Dermis blood vessel endothelial cell (primary cell): ENCODE data around the gene SCO2. TPM values are rescaled to one million over a fixed set of nuclear protein-coding genes. Genes with fewer than 3 reads are reported as not detected.

Experiments
- DNase-seq: peaks from one replicate; pipeline ENCODE4 v3.0.0; 2010
- total RNA-seq: library from RNA; depleted of rRNA; stranded (reverse); fragments of >200 nt; gene quantifications from 2 replicates; pipeline ENCODE4 v1.2.3, GENCODE V29; 2014

Gene SCO2
- total RNA-seq, 1 donor from 2014 or later, result 5.6 TPM

GRCh38 chr22:50518606-50519005 is 6.8 kb downstream of the SCO2 start:
- DNase-seq, result no peak

- no peak for DNase-seq
Measured at GRCh38 chr22:50517495-50518260, 7.7 kb downstream of the SCO2 start.

DNA sequence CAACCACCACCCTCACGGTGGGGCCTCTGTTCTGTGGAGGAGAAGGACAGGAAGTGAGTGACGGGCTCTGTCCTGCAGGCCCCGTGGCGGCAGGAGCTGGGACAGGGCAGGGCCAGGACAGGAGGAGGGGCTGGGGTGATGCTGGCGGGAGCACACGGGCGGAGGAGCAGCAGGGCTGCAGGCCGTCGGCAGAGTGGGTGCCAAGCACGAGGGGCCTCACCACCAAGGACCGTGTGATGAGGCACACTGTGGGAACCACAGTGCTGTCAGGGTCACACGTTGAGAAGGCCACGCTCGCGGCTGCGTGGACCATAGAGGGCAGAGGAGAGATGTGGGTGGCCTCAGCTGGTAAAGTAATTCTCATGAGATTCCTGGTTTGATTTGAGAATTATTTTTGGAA is 8.5 kb downstream of the SCO2 start:
- DNase-seq, result no peak

DNA sequence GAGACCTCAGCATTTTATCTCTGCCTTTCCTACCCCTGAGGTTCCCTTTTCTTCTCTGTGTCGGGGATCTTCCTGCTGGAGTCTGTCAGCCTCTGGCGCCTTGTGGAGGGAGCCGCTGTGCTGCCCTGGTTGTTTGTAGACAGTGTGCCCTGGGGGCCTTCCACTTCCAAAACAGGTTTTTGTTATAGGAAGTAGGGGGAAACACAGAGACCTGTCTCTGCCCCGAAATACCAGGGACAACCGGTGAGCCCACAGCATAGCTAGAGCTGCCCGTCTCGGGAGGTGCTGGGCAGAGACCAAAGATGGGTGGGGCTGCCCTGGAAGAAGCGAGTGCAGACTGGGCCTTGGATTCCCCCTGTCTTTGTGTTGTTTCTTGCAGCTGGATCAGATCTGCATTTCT is 9.3 kb downstream of the SCO2 start:
- no peak for DNase-seq

- no peak for DNase-seq
Measured at GRCh38 chr22:50513175-50513574, 12.2 kb downstream of the SCO2 start.

DNA sequence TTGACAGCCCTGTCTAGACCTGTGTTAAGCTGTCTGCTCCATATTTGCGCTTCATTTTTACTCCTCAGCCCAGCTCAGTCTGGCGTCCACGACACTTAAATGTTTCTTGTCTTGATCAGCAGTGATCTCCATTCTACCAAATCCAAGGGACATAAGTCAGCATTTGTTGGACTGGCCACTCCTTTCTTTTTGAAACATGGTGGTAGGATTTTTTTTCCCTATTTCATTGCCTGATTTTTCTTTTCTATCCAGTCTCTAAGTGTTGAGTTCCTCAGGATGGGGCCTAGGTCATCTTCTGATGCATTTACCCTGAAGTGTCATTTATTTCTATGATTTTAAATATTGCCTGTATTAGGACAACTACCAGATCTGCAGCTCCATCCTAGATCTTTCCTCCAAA is 16.5 kb downstream of the SCO2 start:
- no peak for DNase-seq

DNA sequence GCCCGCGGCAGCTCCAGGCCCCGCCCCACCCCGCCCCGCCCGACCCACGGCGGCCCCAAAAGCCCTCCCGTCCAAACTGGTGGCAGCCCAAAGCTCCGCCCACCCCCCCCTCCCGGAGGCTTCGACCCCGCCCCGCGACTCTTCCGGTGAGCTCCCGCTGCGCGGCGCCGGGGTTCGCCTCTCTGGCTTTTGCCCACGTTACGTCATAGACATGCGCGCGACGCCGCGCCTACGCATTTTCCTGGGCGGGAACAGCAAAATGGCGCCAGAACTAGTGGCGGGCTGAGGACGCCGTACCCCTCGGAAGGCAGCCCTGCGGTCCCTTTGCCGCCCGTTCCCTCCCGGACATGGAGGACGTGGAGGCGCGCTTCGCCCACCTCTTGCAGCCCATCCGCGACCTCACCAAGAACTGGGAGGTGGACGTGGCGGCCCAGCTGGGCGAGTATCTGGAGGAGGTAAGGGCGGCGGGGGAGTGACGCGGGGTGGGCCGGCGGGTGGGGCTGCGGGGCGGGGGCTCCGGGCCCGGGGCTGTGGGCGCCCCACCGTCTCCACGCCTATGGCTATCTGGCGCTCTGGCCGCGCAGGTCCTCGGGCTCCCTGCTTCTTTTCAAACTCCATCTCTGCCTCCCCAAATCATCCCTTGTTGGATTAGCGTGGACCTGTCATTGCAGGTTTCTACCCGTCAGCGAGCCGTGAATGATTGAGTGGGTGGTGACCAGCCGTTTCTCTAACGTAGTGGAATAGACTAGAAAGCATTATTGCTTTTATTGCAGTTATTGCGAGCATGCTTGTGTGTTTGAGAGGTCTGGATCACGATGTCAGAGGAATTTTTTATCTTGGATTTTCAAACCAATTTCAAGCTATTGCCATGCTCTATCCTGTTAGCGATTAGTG is 17.2 kb downstream of the SCO2 start, which contains the start of gene NCAPH2:
NCAPH2 (plus strand) TSS at position 234 of the 894 bp plus-strand sequence; CDS start at position 348, 114 bp downstream.
- DNase-seq, result peak; percentile 98

DNA sequence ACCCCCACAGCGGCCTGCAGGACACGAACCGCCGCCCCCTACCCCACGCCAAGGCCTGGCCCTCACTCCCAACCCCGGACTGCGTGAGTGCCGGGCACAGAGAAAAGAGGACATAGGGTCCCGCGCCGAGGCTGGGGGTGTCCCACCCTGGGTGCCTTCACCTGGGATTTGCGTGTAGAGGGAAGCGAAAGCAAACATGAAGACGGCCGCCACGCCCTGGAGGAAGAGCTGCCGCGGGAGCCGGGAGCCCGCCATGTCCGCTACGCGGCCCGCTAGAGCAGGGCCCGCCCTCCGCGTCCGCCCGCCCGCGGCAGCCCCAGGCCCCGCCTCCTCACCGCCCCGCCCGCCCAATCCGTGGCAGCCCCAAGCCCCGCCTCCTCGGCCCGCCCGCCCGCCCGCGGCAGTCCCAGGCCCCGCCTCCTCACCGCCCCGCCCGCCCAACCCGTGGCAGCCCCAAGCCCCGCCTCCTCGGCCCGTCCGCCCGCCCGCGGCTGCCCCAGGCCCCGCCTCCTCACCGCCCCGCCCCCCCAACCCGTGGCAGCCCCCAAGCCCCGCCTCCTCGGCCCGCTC is 17.9 kb downstream of the SCO2 start, which contains the start of gene LMF2:
LMF2 (minus strand) TSS at position 282 of the 570 bp plus-strand sequence; CDS start at position 255, 27 bp downstream.
- no peak for DNase-seq

DNA sequence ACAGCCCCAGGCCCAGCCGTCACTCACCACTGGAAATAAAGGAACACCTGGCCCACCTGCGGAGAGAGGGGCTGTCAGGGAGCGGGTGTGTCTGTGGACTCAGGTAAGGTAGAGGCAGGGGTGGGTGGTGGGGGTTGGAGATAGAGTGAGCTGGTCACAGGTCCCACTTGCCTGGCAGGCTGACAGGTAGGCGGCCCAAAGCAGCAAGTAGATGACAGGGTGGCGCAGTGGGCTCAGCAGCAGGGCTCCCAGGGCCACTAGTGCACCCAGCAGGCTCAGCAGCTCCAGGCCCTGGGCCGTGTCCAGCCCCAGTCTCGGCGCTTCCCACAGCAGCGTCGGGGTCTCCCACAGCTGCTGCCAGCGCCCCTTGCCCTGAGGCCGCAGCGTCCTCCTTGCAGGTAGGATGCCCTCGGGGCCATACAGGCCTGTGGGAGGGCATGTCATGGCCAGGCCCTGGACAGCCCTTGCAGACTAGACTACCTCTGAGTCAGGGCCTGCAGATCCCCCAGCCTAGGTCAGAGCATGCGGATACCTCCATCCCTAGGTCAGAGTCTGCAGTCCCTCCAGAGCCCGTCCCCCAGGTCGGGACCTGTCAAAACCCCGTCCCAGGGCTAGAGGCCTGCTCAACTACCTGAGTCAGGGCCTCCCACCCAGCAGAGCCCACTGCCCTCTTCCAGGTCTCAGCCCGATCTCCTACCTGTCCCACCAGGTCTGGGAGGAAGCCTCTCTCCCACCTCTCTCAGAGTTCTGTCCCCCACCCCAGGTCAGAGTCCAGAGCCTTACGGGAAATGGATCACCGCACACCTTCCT is 18.6 kb downstream of the SCO2 start:
- DNase-seq, result peak; percentile 28

- no peak for DNase-seq
Measured at GRCh38 chr22:50505776-50506610, 19.4 kb downstream of the SCO2 start.

DNA sequence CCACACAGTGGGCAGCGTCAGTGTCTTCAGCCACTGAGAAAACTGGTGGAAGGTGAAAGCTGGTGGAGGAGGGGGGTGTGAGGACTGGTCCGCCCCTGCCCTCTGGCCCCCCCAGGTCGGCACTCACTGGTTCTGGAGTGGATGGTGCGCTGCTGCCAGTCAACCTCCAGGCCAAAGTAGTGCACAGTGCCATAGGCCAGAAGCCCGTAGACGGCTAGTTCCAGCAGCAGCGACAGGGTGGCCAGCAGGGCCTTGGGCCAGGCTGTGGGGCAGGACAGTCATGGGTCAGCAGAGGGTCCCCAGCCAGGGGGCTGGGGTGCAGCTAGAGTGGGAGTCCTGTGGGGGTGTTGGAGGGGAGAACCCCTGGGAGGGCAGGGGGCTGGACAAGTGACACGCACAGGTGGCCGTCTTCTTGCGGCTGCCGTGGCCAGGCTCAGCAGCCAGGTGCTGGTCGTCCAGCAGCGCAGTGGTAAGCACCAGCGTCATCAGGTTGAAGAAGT is 20.1 kb downstream of the SCO2 start:
- DNase-seq, result no peak

- DNase-seq, result no peak
Measured at GRCh38 chr22:50504369-50505211, 20.8 kb downstream of the SCO2 start.

DNA sequence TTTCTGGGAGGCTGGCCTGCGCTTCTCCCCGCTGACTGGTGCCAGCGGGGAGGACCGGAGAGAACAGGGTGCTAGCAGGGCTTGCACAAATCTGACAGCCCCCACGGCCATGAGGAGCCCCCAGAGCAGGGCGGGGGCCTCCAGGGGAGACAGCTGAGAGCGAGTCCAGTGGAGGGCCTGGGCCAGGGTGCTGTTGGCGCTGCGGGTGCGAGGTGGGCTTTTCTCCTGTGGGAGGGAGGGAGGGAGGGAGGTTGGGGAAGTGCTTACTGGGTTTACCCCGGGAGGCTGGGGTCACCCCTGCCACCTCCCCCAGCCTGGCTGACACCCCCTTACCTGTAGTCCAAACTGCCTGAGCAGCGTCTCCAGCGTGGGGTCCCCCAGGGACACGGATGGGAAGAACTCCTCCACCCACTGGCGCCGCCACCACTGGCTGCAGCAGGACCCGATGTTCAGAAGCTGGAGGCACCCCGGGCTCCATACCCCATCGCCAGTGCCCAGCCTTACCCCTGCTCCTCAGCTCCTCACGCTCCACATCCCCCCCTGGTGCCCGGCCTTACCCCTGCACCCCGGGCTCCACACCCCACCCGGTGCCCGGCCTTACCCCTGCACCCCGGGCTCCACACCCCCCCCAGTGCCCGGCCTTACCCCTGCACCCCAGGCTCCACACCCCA is 21.8 kb downstream of the SCO2 start:
- DNase-seq, result no peak

- DNase-seq, result no peak
Measured at GRCh38 chr22:50502628-50503474, 22.5 kb downstream of the SCO2 start.

DNA sequence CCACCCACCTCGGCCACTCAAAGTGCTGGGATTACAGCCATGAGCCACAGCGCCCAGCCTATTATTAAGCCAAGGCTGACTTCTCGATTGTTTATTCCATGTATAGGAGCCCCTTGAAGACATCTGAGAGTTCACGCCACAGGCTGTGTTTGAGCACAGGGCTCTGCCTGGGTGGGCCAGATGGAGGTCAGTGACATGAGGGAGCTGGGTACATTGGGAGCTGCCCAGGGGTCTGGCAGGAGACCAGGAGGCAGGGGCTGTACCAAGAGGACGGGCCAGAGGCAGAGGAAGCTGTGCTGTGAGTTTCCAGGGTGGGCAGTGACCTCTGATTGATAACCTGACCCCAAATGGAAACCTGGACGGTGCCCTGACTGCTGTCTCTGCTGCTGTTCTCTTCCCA is 23.3 kb downstream of the SCO2 start:
- no peak for DNase-seq

GRCh38 chr22:50500452-50500851 is 24.9 kb downstream of the SCO2 start:
- DNase-seq, result no peak

- DNase-seq, result peak; percentile 83
Measured at GRCh38 chr22:50498322-50498890, 27.0 kb downstream of the SCO2 start.

DNA sequence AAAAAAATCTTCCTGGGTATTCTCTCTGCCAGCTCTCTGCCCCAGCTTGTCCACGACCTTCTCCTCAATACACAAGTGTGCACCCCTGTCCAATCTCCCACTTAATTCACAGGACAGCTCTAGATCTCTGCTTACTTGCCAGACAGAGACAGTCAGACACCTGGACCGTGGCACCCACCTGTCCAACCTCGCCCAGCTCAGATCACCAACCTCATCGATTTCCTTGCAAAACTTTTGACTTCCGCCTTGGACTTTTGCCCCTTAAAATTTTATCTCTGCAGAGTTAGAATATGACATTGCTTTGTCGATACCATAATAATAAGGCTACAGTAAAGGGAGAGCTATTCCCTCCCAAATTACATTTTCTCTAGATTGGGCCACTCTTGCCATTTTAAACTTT is 28.3 kb downstream of the SCO2 start:
- DNase-seq, result no peak
